Liver (tissue), 9 donors: ENCODE data around the gene SLC52A1. TPM values are rescaled to one million over a fixed set of nuclear protein-coding genes. Genes with fewer than 3 reads are reported as not detected.

Source experiments
- DNase-seq: peaks from one replicate; pipeline ENCODE4 v3.0.0-alpha.2; 2017; ENCODE audit warnings: low spot score
- H3K27ac ChIP-seq, 2 donors: one replicate each; pipeline ENCODE4 v1.7.0; 2013; ENCODE audit warnings: inconsistent platforms in 2 of 2, low read length in 2 of 2, control low read depth in 1 of 2, low read depth in 1 of 2, mild to moderate bottlenecking in 1 of 2
- H3K27me3 ChIP-seq, 4 donors: one replicate each; pipeline versions ENCODE4 v1.6.1 to v1.7.0; 2013; ENCODE audit warnings: low read length in 3 of 4, inconsistent platforms in 1 of 4, mild to moderate bottlenecking in 1 of 4, moderate library complexity in 1 of 4; ENCODE audit not compliant: control insufficient read depth in 4 of 4, insufficient read depth in 4 of 4
- H3K36me3 ChIP-seq, 4 donors: one replicate each; pipeline versions ENCODE4 v1.6.1 to v1.7.0; 2013; ENCODE audit warnings: low read length in 3 of 4, mild to moderate bottlenecking in 3 of 4, low read depth in 1 of 4, moderate library complexity in 1 of 4; ENCODE audit not compliant: control insufficient read depth in 4 of 4, insufficient read depth in 3 of 4
- H3K4me1 ChIP-seq, 4 donors: one replicate each; pipeline versions ENCODE4 v1.6.1 to v1.7.0; 2013; ENCODE audit warnings: low read length in 3 of 4, mild to moderate bottlenecking in 3 of 4, moderate library complexity in 1 of 4; ENCODE audit not compliant: control insufficient read depth in 4 of 4, insufficient read depth in 4 of 4
- H3K4me3 ChIP-seq, 3 donors: one replicate each; pipeline versions ENCODE4 v1.6.1 to v1.7.0; 2013; ENCODE audit warnings: low read length in 3 of 3, control low read depth in 1 of 3, low read depth in 1 of 3, mild to moderate bottlenecking in 1 of 3
- H3K9ac ChIP-seq, 2 donors: one replicate each; pipeline ENCODE4 v1.7.0; 2013; ENCODE audit warnings: low read length in 2 of 2, mild to moderate bottlenecking in 2 of 2, moderate library complexity in 2 of 2, control low read depth in 1 of 2, low read depth in 1 of 2
- H3K9me3 ChIP-seq, 4 donors: one replicate each; pipeline versions ENCODE4 v1.6.1 to v1.7.0; 2013; ENCODE audit warnings: low read length in 3 of 4; ENCODE audit not compliant: control insufficient read depth in 4 of 4
- EGR1 ChIP-seq, 2 donors: IDR thresholded peaks; 2 replicates each; pipeline ENCODE4 v1.6.1; 2016 to 2018; ENCODE audit warnings: antibody characterized with exemption in 2 of 2, low read depth in 2 of 2
- FOXA1 ChIP-seq: IDR thresholded peaks from 2 replicates; pipeline ENCODE4 v1.6.1; 2016; ENCODE audit warnings: antibody characterized with exemption
- FOXA2 ChIP-seq: IDR thresholded peaks from 2 replicates; pipeline ENCODE4 v1.6.1; 2016; ENCODE audit warnings: antibody characterized with exemption
- GABPA ChIP-seq, 2 donors: IDR thresholded peaks in 1 of 2; conservative IDR thresholded peaks in 1 of 2; 2 replicates each; pipeline ENCODE4 v1.6.1; 2016; ENCODE audit warnings: antibody characterized with exemption in 2 of 2, mild to moderate bottlenecking in 1 of 2, moderate library complexity in 1 of 2
- HNF4A ChIP-seq, 2 donors: conservative IDR thresholded peaks; 2 replicates each; pipeline ENCODE4 v1.6.1; 2016; ENCODE audit warnings: antibody characterized with exemption in 2 of 2, mild to moderate bottlenecking in 2 of 2
- HNF4G ChIP-seq: IDR thresholded peaks from 2 replicates; pipeline ENCODE4 v1.6.1; 2016; ENCODE audit warnings: antibody characterized with exemption
- JUND ChIP-seq, 2 donors: IDR thresholded peaks; 2 replicates each; pipeline ENCODE4 v1.6.1; 2016; ENCODE audit warnings: antibody characterized with exemption in 2 of 2
- NR2F2 ChIP-seq: IDR thresholded peaks from 2 replicates; pipeline ENCODE4 v1.6.1; 2016; ENCODE audit warnings: antibody characterized with exemption
- RAD21 ChIP-seq, 2 donors: IDR thresholded peaks; 2 replicates each; pipeline ENCODE4 v1.6.1; 2016; ENCODE audit warnings: antibody characterized with exemption in 2 of 2, mild to moderate bottlenecking in 2 of 2
- RXRA ChIP-seq, 2 donors: IDR thresholded peaks; 2 replicates each; pipeline ENCODE4 v1.6.1; 2017 to 2018; ENCODE audit warnings: antibody characterized with exemption in 2 of 2, mild to moderate bottlenecking in 1 of 2
- SP1 ChIP-seq: IDR thresholded peaks from 2 replicates; pipeline ENCODE4 v1.6.1; 2018; ENCODE audit warnings: antibody characterized with exemption, mild to moderate bottlenecking
- TAF1 ChIP-seq: conservative IDR thresholded peaks from 2 replicates; pipeline ENCODE4 v1.6.1; 2016; ENCODE audit warnings: antibody characterized with exemption, mild to moderate bottlenecking
- YY1 ChIP-seq: IDR thresholded peaks from 2 replicates; pipeline ENCODE4 v1.6.1; 2016; ENCODE audit warnings: antibody characterized with exemption, mild to moderate bottlenecking
- WGBS: extraction: QIAGEN DNeasy Blood & Tissue Kit; methylation state at CpG from one replicate; pipeline ENCODE4 v1.1.7; 2013; 5-methylcytosine and 5-hydroxymethylcytosine counted together
- polyA plus RNA-seq, 2 donors: library from polyadenylated mRNA; stranded (reverse) in 1 of 2; unstranded in 1 of 2; fragments of 200-250 nt in 1 of 2; fragments of >200 nt in 1 of 2; fragmentation: Nextera tagmentation in 1 of 2; extraction: Ambion mirVana in 1 of 2; gene quantifications; one replicate each; pipeline versions ENCODE4 v1.2.1 to v1.2.3, GENCODE V29; 2013 to 2015
- total RNA-seq, 2 donors: library from RNA; depleted of rRNA; stranded (reverse); fragments of >200 nt; gene quantifications; one replicate each; pipeline ENCODE4 v1.2.3, GENCODE V29; 2014
- TF ChIP-seq, protein P1 (sequence below): IDR thresholded peaks from 2 replicates; pipeline ENCODE4 v1.6.1; 2016; ENCODE audit warnings: antibody characterized with exemption
- TF ChIP-seq, protein P2 (sequence below): fragments of 150-350 bp; IDR thresholded peaks from 2 replicates; pipeline ENCODE4 v1.5.1; 2017; ENCODE audit warnings: improper control_type of control experiment, low read depth, low read length; ENCODE audit not compliant: missing input control
- TF ChIP-seq, protein P3 (sequence below): IDR thresholded peaks from 2 replicates; pipeline ENCODE4 v1.6.1; 2016; ENCODE audit warnings: antibody characterized with exemption
- TF ChIP-seq, protein P4 (sequence below): IDR thresholded peaks from 2 replicates; pipeline ENCODE4 v1.6.1; 2016; ENCODE audit warnings: antibody characterized with exemption, mild to moderate bottlenecking
- TF ChIP-seq, protein P5 (sequence below): IDR thresholded peaks from 2 replicates; pipeline ENCODE4 v1.6.1; 2016; ENCODE audit warnings: antibody characterized with exemption
- donor health status: healthy.
- donor health status: healthy.
- donor health status: healthy.
- donor health status: healthy.
- donor health status: healthy.

Gene SLC52A1
- total and polyA plus RNA-seq, 4 donors = 0.08 to 0.28 (median 0.11) TPM; not detected in 1

DNA sequence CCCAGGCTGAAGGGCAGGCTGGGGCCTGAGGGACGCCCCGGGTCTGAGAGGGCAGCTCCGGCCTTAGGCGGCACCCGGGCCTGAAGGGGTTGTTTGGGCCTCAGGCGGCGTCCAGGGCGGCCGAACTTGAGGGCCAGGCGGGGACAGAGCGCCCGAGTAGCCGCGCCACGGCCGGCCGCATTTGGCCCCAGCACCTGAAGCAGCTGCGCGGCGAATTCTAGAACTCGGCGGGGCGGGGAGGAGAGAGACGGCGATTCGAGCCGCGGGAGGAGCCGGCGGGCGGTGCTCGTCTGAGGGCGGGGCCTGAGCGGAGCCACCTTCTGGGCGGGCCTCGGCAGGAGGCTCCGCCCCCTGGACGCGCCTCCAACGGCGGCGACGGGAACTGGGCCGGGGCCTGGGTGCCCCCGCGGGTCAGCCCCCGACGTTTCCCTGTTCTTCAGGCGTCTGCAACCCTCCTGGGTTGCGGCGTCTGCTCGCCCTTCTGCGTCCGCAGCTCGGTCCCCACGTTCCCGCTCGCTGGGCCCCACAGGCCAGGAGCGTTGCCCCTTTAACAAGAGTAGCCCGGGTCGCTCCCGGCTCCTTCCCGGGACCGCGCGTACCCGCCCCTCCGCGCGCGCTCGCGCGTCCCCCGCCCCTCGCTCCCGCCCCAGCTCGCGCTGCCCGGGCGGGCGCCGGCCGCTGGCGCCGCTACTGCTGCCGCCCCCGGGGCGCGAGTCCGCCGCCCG lies 37.8 kb downstream of the SLC52A1 start, which contains the start of the genes INCA1 and KIF1C:
Gene INCA1 (minus strand): TSS at position 221 of the 725 bp plus-strand sequence. CDS start 3,085 bp downstream, outside the sequence.
Gene KIF1C (plus strand): TSS at position 649 of the 725 bp plus-strand sequence. CDS start 2,297 bp downstream, outside the sequence.
- H3K9me3 ChIP-seq = no peaks in the 10 kb centered on the region
- H3K36me3 ChIP-seq = peaks cover 6 to 15% (median 11%) of the 10 kb centered on the region in 4 donors
- peak within 1 kb of the TSS; percentile 77 to 88 (median 86) for H3K4me3 ChIP-seq
- H3K27ac ChIP-seq = peak within 1 kb of the TSS; percentile 88 to 89
- H3K4me1 ChIP-seq = peaks cover 5 to 34% (median 26%) of the 10 kb centered on the region in 4 donors
- no peaks in the 10 kb centered on the region for H3K27me3 ChIP-seq
- DNase-seq = peak; percentile 94
- peak within 1 kb of the TSS; percentile 71 to 73 for H3K9ac ChIP-seq
- WGBS = under 1% methylated on average over 93 of the region's 93 CpGs
- TF ChIP-seq NR2F2 = no peak
- TF ChIP-seq HNF4A (conservative IDR thresholded peaks at IDR 0.05) = no peak
- peak in 1 of 2 donors; percentile 32 for TF ChIP-seq RAD21 (IDR thresholded peaks at IDR 0.05)
- TF ChIP-seq, protein P1, sequence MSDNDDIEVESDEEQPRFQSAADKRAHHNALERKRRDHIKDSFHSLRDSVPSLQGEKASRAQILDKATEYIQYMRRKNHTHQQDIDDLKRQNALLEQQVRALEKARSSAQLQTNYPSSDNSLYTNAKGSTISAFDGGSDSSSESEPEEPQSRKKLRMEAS = peak; percentile 33
- TF ChIP-seq, protein P2, sequence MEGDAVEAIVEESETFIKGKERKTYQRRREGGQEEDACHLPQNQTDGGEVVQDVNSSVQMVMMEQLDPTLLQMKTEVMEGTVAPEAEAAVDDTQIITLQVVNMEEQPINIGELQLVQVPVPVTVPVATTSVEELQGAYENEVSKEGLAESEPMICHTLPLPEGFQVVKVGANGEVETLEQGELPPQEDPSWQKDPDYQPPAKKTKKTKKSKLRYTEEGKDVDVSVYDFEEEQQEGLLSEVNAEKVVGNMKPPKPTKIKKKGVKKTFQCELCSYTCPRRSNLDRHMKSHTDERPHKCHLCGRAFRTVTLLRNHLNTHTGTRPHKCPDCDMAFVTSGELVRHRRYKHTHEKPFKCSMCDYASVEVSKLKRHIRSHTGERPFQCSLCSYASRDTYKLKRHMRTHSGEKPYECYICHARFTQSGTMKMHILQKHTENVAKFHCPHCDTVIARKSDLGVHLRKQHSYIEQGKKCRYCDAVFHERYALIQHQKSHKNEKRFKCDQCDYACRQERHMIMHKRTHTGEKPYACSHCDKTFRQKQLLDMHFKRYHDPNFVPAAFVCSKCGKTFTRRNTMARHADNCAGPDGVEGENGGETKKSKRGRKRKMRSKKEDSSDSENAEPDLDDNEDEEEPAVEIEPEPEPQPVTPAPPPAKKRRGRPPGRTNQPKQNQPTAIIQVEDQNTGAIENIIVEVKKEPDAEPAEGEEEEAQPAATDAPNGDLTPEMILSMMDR = peak; percentile 23
- TF ChIP-seq, protein P3, sequence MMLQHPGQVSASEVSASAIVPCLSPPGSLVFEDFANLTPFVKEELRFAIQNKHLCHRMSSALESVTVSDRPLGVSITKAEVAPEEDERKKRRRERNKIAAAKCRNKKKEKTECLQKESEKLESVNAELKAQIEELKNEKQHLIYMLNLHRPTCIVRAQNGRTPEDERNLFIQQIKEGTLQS = no peak
- no peak for TF ChIP-seq FOXA2
- no peak for TF ChIP-seq GABPA (IDR thresholded peaks at IDR 0.05 in 1 of 2, conservative IDR thresholded peaks at IDR 0.05 in 1 of 2)
- TF ChIP-seq EGR1 (IDR thresholded peaks at IDR 0.05; ENCODE audit: low read depth in 2 of 2) = no peak
- peak; percentile 48 for TF ChIP-seq SP1
- TF ChIP-seq, protein P4, sequence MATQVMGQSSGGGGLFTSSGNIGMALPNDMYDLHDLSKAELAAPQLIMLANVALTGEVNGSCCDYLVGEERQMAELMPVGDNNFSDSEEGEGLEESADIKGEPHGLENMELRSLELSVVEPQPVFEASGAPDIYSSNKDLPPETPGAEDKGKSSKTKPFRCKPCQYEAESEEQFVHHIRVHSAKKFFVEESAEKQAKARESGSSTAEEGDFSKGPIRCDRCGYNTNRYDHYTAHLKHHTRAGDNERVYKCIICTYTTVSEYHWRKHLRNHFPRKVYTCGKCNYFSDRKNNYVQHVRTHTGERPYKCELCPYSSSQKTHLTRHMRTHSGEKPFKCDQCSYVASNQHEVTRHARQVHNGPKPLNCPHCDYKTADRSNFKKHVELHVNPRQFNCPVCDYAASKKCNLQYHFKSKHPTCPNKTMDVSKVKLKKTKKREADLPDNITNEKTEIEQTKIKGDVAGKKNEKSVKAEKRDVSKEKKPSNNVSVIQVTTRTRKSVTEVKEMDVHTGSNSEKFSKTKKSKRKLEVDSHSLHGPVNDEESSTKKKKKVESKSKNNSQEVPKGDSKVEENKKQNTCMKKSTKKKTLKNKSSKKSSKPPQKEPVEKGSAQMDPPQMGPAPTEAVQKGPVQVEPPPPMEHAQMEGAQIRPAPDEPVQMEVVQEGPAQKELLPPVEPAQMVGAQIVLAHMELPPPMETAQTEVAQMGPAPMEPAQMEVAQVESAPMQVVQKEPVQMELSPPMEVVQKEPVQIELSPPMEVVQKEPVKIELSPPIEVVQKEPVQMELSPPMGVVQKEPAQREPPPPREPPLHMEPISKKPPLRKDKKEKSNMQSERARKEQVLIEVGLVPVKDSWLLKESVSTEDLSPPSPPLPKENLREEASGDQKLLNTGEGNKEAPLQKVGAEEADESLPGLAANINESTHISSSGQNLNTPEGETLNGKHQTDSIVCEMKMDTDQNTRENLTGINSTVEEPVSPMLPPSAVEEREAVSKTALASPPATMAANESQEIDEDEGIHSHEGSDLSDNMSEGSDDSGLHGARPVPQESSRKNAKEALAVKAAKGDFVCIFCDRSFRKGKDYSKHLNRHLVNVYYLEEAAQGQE = peak; percentile 69
- TF ChIP-seq YY1 = no peak
- no peak for TF ChIP-seq JUND (IDR thresholded peaks at IDR 0.05)
- TF ChIP-seq, protein P5, sequence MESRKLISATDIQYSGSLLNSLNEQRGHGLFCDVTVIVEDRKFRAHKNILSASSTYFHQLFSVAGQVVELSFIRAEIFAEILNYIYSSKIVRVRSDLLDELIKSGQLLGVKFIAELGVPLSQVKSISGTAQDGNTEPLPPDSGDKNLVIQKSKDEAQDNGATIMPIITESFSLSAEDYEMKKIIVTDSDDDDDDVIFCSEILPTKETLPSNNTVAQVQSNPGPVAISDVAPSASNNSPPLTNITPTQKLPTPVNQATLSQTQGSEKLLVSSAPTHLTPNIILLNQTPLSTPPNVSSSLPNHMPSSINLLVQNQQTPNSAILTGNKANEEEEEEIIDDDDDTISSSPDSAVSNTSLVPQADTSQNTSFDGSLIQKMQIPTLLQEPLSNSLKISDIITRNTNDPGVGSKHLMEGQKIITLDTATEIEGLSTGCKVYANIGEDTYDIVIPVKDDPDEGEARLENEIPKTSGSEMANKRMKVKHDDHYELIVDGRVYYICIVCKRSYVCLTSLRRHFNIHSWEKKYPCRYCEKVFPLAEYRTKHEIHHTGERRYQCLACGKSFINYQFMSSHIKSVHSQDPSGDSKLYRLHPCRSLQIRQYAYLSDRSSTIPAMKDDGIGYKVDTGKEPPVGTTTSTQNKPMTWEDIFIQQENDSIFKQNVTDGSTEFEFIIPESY = no peak
- no peak for TF ChIP-seq FOXA1
- no peak for TF ChIP-seq HNF4G
- TF ChIP-seq RXRA (IDR thresholded peaks at IDR 0.05) = peak in 1 of 2 donors; percentile 9
- TF ChIP-seq TAF1 = no peak
